Astrocyte (in vitro differentiated cells and primary cell): ENCODE measurements around the gene PCDH19. TPM values are rescaled to one million over a fixed set of nuclear protein-coding genes. Genes with fewer than 3 reads are reported as not detected.

Experiments used
- DNase-seq: peaks from one replicate; pipeline ENCODE4 v3.0.0-alpha.2; 2010; ENCODE audit warnings: low read depth
- FAIRE-seq: peaks from 2 replicates; lab custom pipeline; 2011; peaks lifted over from hg19 to GRCh38; lab: Jason Lieb, UNC
- H2AFZ ChIP-seq: 2 replicates; pipeline ENCODE4 v1.6.0; 2012; ENCODE audit warnings: low read depth, low read length, inconsistent platforms
- H3K27ac ChIP-seq: 2 replicates; pipeline ENCODE4 v1.5.1; 2011; ENCODE audit warnings: low read depth, low read length, inconsistent platforms
- H3K27me3 ChIP-seq: 2 replicates; pipeline ENCODE4 v1.6.0; 2011; ENCODE audit warnings: low read length, inconsistent platforms; ENCODE audit not compliant: insufficient read depth
- H3K36me3 ChIP-seq: 2 replicates; pipeline ENCODE4 v1.5.1; 2011; ENCODE audit warnings: low read length, inconsistent platforms; ENCODE audit not compliant: insufficient read depth
- H3K4me1 ChIP-seq: 2 replicates; pipeline ENCODE4 v1.5.1; 2011; ENCODE audit warnings: low read length, inconsistent platforms; ENCODE audit not compliant: insufficient read depth
- H3K4me2 ChIP-seq: 2 replicates; pipeline ENCODE4 v1.6.0; 2012; ENCODE audit warnings: low read length, inconsistent platforms
- H3K4me3 ChIP-seq: 2 replicates; pipeline ENCODE4 v1.5.1; 2011; ENCODE audit warnings: low read depth, mild to moderate bottlenecking, low read length, inconsistent platforms; ENCODE audit not compliant: insufficient read depth
- H3K79me2 ChIP-seq: 2 replicates; pipeline ENCODE4 v1.6.0; 2012; ENCODE audit warnings: mild to moderate bottlenecking, low read length, inconsistent platforms; ENCODE audit not compliant: insufficient read depth
- H3K9ac ChIP-seq: 2 replicates; pipeline ENCODE4 v1.6.0; 2012; ENCODE audit warnings: mild to moderate bottlenecking, low read length, inconsistent platforms
- H3K9me3 ChIP-seq: 2 replicates; pipeline ENCODE4 v1.5.1; 2012; ENCODE audit warnings: low read depth, mild to moderate bottlenecking, low read length, inconsistent platforms; ENCODE audit not compliant: insufficient read depth
- H4K20me1 ChIP-seq: 2 replicates; pipeline ENCODE4 v1.6.0; 2012; ENCODE audit warnings: low read length, inconsistent platforms; ENCODE audit not compliant: insufficient read depth
- H3K27ac Mint-ChIP-seq: one replicate; pipeline ENCODE4 v1.8.0; 2021; ENCODE audit warnings: mild to moderate bottlenecking, mixed read lengths; ENCODE audit not compliant: unreplicated experiment
- H3K27me3 Mint-ChIP-seq: one replicate; pipeline ENCODE4 v1.8.0; 2021; ENCODE audit warnings: low read depth, mixed read lengths; ENCODE audit not compliant: unreplicated experiment
- H3K36me3 Mint-ChIP-seq: one replicate; pipeline ENCODE4 v1.8.0; 2021; ENCODE audit warnings: low read depth, mixed read lengths; ENCODE audit not compliant: unreplicated experiment
- H3K4me1 Mint-ChIP-seq: one replicate; pipeline ENCODE4 v1.8.0; 2021; ENCODE audit warnings: low read depth, mixed read lengths; ENCODE audit not compliant: unreplicated experiment
- H3K4me3 Mint-ChIP-seq: one replicate; pipeline ENCODE4 v1.8.0; 2021; ENCODE audit warnings: mild to moderate bottlenecking, moderate library complexity, mixed read lengths; ENCODE audit not compliant: unreplicated experiment
- H3K9me3 Mint-ChIP-seq: one replicate; pipeline ENCODE4 v1.8.0; 2021; ENCODE audit warnings: mild to moderate bottlenecking, mixed read lengths; ENCODE audit not compliant: unreplicated experiment
- EZH2 ChIP-seq: IDR thresholded peaks from 2 replicates; pipeline ENCODE4 v1.6.1; 2012; ENCODE audit warnings: mild to moderate bottlenecking, low read length, inconsistent platforms; ENCODE audit not compliant: insufficient read depth
- total RNA-seq: library from RNA; stranded (reverse); gene quantifications from 2 replicates; pipeline ENCODE4 v1.2.1, GENCODE V29; 2021
- TF ChIP-seq, protein P1 (sequence below): IDR thresholded peaks from 2 replicates; pipeline ENCODE4 v1.5.1; 2011; ENCODE audit warnings: low read depth, mild to moderate bottlenecking, inconsistent platforms, low read length, moderate library complexity; ENCODE audit not compliant: insufficient read depth

The PCDH19 gene
- total RNA-seq, 1 donor from 2014 or later, result 11.6 TPM

DNA sequence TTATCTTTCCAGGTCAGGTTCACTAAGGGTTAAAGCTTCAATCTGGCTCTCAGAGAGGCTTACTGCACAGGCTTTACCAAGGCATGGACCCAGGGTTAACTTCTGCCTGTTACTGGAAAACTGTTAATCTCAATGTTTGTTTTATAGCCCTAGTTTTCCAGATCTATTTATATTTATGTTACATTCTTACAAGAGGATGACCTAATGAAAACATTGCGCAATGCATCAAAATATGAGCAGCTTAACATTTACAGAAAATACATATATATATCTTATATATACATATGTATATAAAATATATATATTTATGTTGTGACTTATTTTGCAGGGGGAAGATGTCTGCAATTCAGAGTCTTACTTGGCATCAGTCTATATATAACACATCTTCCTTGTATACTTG lies 112.3 kb downstream of the PCDH19 start:
- no peak for FAIRE-seq
- H4K20me1 ChIP-seq, result no peaks in the 10 kb centered on the region
- no peak overlapping the region for H3K4me3 Mint-ChIP-seq

DNA sequence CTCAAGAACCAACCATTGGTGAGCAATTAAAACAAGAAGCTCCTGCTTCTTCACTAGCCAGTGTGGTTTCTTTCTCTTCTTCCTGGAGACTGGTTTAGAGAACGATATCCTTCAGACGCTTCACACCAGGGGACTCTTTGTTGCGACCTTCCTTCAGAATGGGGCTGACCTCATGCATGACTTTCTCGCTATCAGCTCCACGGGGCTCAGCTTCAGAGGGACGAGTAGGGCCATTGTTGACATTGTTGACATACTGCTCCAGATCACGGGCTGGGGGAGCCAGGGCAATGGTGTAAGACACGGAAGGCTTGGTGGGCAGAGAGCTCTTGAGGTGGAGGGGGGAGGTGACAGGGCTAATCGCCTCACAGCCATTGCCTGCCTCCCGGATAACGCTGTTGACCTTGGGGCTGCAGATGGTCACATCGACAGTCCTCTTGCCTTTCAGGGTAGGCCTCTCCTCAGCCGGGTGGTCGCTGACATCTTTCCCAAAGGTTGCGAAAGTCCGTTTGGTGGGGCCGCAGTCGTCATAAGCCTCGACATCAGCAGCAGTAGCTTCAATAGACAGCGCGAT lies 113.8 kb downstream of the PCDH19 start:
- no peak for TF ChIP-seq EZH2
- TF ChIP-seq, protein P1, sequence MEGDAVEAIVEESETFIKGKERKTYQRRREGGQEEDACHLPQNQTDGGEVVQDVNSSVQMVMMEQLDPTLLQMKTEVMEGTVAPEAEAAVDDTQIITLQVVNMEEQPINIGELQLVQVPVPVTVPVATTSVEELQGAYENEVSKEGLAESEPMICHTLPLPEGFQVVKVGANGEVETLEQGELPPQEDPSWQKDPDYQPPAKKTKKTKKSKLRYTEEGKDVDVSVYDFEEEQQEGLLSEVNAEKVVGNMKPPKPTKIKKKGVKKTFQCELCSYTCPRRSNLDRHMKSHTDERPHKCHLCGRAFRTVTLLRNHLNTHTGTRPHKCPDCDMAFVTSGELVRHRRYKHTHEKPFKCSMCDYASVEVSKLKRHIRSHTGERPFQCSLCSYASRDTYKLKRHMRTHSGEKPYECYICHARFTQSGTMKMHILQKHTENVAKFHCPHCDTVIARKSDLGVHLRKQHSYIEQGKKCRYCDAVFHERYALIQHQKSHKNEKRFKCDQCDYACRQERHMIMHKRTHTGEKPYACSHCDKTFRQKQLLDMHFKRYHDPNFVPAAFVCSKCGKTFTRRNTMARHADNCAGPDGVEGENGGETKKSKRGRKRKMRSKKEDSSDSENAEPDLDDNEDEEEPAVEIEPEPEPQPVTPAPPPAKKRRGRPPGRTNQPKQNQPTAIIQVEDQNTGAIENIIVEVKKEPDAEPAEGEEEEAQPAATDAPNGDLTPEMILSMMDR, result no peak
- FAIRE-seq, result no peak
- Histone ChIP-seq H3K79me2 (no peaks in the 10 kb centered on the region), H3K4me1 (no peaks in the 10 kb centered on the region), H3K4me2 (no peak overlapping the region), H3K27me3 (no peaks in the 10 kb centered on the region), H3K4me3 (no peak overlapping the region), H3K27ac (no peak overlapping the region), H4K20me1 (no peaks in the 10 kb centered on the region), H2AFZ (no peak overlapping the region), H3K36me3 (no peaks in the 10 kb centered on the region), H3K9me3 (no peaks in the 10 kb centered on the region), H3K9ac (no peak overlapping the region)
- Mint-ChIP-seq H3K9me3 (no peaks in the 10 kb centered on the region), H3K4me3 (no peak overlapping the region), H3K4me1 (no peaks in the 10 kb centered on the region), H3K27me3 (no peaks in the 10 kb centered on the region), H3K36me3 (peaks cover 2% of the 10 kb centered on the region), H3K27ac (no peak overlapping the region)
- DNase-seq, result no peak

More for the DNA sequence above, 112.3 kb downstream of the PCDH19 start:
- Histone ChIP-seq H3K27me3 (no peaks in the 10 kb centered on the region), H3K9ac (no peak overlapping the region), H3K4me2 (no peak overlapping the region), H3K36me3 (no peaks in the 10 kb centered on the region), H2AFZ (no peak overlapping the region), H3K4me1 (no peaks in the 10 kb centered on the region), H3K27ac (no peak overlapping the region), H3K79me2 (no peaks in the 10 kb centered on the region), H3K9me3 (no peaks in the 10 kb centered on the region), H3K4me3 (no peak overlapping the region)
- H3K27ac Mint-ChIP-seq, result no peak overlapping the region
- H3K4me1 Mint-ChIP-seq, result no peaks in the 10 kb centered on the region
- peaks cover 2% of the 10 kb centered on the region for H3K36me3 Mint-ChIP-seq
- no peaks in the 10 kb centered on the region for H3K27me3 Mint-ChIP-seq
- TF ChIP-seq, protein P1, result no peak
- TF ChIP-seq EZH2, result no peak
- DNase-seq, result no peak
- no peaks in the 10 kb centered on the region for H3K9me3 Mint-ChIP-seq

DNA sequence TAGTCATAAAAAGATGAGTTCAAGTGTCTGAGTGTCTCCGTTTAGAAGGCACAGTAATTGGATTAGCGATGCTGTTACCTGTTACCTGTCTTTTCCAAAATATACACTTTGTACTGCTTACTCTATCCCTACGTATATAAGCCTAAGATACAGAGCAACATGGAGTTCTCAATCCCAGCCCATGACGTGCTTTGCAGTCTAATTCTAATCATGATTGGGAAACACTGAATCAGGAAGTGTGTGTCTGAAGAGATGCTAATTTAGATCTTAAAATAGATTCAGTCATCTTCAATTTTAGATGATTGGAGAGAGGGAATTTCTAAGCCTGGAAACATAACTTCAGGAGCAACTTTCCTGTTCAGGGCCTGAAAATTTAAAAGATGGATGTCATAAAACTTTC lies 115.1 kb downstream of the PCDH19 start:
- H3K4me3 ChIP-seq, result no peak overlapping the region
- no peaks in the 10 kb centered on the region for H3K79me2 ChIP-seq
- no peaks in the 10 kb centered on the region for H4K20me1 ChIP-seq
- H3K27me3 Mint-ChIP-seq, result no peaks in the 10 kb centered on the region
- no peaks in the 10 kb centered on the region for H3K9me3 ChIP-seq
- no peak overlapping the region for H3K27ac Mint-ChIP-seq
- no peaks in the 10 kb centered on the region for H3K4me1 Mint-ChIP-seq
- DNase-seq (no peak), FAIRE-seq (no peak)
- TF ChIP-seq, protein P1, result no peak
- no peak for TF ChIP-seq EZH2
- peaks cover 2% of the 10 kb centered on the region for H3K36me3 Mint-ChIP-seq
- H3K4me2 ChIP-seq, result no peak overlapping the region
- H3K27ac ChIP-seq, result no peak overlapping the region
- no peaks in the 10 kb centered on the region for H3K9me3 Mint-ChIP-seq
- no peaks in the 10 kb centered on the region for H3K36me3 ChIP-seq
- no peak overlapping the region for H2AFZ ChIP-seq
- H3K9ac ChIP-seq, result no peak overlapping the region
- H3K27me3 ChIP-seq, result no peaks in the 10 kb centered on the region
- H3K4me3 Mint-ChIP-seq, result no peak overlapping the region
- no peaks in the 10 kb centered on the region for H3K4me1 ChIP-seq
